Measurements from ENCODE around the gene RAD51B. TPM values are rescaled to one million over a fixed set of nuclear protein-coding genes. Genes with fewer than 3 reads are reported as not detected.

The RAD51B gene
- total and polyA plus RNA-seq, 2 of the 13 experiments (the other 11 are each of a cell fraction or from before 2014, with no cell fraction given), result 7.0 to 9.5 TPM

DNA sequence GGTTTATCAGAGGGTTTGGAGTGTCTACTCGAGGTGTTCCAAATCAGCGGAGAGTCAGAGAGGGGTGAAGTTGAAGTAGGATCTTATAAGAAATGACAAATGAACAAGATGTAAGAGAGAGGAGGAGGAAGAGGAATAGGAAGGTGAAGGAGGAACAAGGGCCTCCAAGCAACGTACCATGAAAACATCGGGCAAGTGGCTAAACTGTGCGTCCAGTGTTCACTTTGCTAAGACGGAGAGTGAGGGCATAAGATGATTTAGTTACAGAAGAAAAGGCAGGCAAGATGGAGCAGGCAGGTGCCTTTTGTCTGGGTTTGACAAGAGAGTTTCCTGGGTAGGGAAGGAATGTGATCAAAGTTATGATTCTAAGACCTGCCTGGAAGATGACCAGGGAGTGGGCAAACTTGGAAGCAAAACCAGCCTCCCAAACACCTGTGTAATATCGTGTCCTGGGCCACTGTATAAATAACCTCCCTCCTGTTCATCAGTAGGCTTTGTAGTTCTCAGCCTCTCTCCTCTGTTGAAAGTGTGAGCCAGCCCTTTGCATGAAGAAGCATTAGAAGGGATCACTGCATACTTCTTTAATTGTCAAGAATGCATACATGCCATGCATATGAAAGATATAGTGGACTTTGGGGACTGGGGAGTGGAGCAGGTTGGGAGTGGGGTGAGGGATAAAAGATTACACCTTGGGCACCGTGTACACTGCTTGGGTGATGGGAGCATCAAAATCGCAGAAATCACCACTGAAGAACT, 861.9 kb downstream of the RAD51B start:
- no peak for ATAC-seq

DNA sequence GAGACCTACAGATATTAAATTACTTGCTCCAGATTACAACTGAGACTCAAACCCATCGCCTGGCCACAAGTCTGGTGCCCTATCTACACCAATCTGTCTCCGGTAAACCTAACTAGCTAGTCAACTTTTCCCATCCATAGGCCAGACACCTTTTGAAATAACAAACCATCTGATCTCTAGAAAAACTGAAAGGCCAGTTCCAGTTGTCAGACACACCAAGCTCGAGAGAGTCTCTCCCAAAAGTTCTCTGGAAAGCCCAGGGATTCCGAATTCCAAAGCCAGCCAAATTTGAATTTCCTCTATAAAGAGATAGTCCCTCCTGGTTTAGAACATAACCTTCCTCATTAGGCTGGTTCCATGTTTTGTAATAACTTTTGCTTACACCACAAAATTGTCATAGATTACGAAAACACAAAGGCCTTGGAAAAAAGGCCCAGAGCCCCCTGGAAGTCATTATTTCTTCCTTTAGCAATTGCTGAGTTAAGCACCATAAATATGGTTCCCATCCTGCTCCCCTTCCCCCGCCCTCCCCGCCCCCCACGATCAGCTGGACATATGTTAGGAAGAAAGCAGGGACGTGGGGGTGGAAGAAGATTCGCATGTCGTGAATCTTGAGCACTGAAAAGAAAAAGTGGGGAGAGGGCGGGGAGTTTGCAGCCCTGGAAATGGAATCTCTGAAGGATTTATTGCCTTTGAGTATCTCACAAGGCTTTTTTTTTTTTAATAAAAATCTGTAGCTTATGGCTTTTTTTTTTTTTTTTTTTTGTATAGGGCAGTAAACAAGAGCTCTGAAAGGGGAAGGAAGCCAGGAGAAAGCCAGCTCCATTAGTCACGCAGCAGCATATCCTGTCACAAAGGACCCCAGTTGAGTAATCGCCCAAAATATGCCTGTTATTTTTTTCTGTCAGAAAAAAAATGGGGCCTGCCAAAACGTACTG, 862.9 kb downstream of the RAD51B start:
- H3K79me2 ChIP-seq (ENCODE audit: insufficient read depth, low read length), result no peaks in the 10 kb centered on the region
- CTCF ChIA-PET (ENCODE audit: low intra/inter-chr PET ratio, low total read pairs), result no interaction called here
- intact Hi-C loops (cut with micrococcal nuclease; ENCODE audit: unreplicated experiment) (no loop called here), in situ Hi-C loops (cut with HindIII; ENCODE audit: extremely low pct_ligation_motif_present, low pct_unique_long_range_greater_than_20kb) (no loop called here)
- peaks cover 71% of the 10 kb centered on the region for H3K4me1 ChIP-seq (ENCODE audit: insufficient read depth, low read length)
- H3K27ac ChIP-seq (ENCODE audit: extremely low read length, insufficient read depth, low read length), result no peak overlapping the region
- WGBS (ENCODE audit: low lambda C conversion rate), result 51% methylated on average over 15 of the region's 15 CpGs
- H3K9me3 ChIP-seq (ENCODE audit: low read length), result peaks cover 4% of the 10 kb centered on the region; the same call in 1 of the 2 replicates
- POLR2A ChIA-PET, result interaction anchor here (0.9 kb wide), 1 partner anchor 36 kb away, joined by 3 read pairs; no protein-coding TSS in a partner anchor
- no peaks in the 10 kb centered on the region for H3K36me3 ChIP-seq (replicated peaks in 1 of 2; ENCODE audit: control insufficient read depth in 1 of 2, insufficient read depth in 2 of 2, low read length in 2 of 2)
- H3K27me3 ChIP-seq (ENCODE audit: control insufficient read depth in 1 of 2, insufficient read depth in 2 of 2, low read length in 2 of 2), result peaks cover 0 to 11% of the 10 kb centered on the region in 2 experiments; a peak in 3 of 5 replicates
- DNase-seq (ENCODE audit: low spot score) (peak; percentile 39), FAIRE-seq (no peak), ATAC-seq (no peak)
- no peak overlapping the region for H3K4me3 ChIP-seq (replicated peaks in 1 of 3; ENCODE audit: insufficient read depth in 1 of 3, low read depth in 2 of 3, low read length in 3 of 3)
- TF ChIP-seq MTA1 (CRISPR knock-in tag; IDR thresholded peaks at IDR 0.05; ENCODE audit: borderline replicate concordance) (no peak), MAFF (IDR thresholded peaks at IDR 0.05; ENCODE audit: low read depth, low read length) (0 out of 2 replicates have a peak, but pooled peaks have one; percentile 7), MAFK (conservative IDR thresholded peaks at IDR 0.05 in 1 of 2, IDR thresholded peaks at IDR 0.05 in 1 of 2; ENCODE audit: low read length in 2 of 2) (peak in 1 of 2 experiments; percentile 22; a peak in 1 of 4 replicates)
- no TSS peak for BruUV-seq (replicated peaks)
- H3K9ac ChIP-seq (ENCODE audit: insufficient read depth, low read depth, low read length), result no peak overlapping the region
- H2AFZ ChIP-seq (ENCODE audit: low read length), result no peak overlapping the region
- no peak overlapping the region for H3K4me2 ChIP-seq (ENCODE audit: low read depth, low read length)
- no peaks in the 10 kb centered on the region for H4K20me1 ChIP-seq (ENCODE audit: insufficient read depth, low read length)

More for the DNA sequence above, 861.9 kb downstream of the RAD51B start:
- DNase-seq (ENCODE audit: low spot score), result no peak
- Histone ChIP-seq H3K79me2 (ENCODE audit: insufficient read depth, low read length) (no peaks in the 10 kb centered on the region), H3K27ac (ENCODE audit: extremely low read length, insufficient read depth, low read length) (no peak overlapping the region), H3K27me3 (ENCODE audit: control insufficient read depth in 1 of 2, insufficient read depth in 2 of 2, low read length in 2 of 2) (peaks cover 0 to 11% of the 10 kb centered on the region in 2 experiments; a peak in 3 of 5 replicates), H3K9ac (ENCODE audit: insufficient read depth, low read depth, low read length) (no peak overlapping the region), H3K9me3 (ENCODE audit: low read length) (no peaks in the 10 kb centered on the region), H3K4me2 (ENCODE audit: low read depth, low read length) (no peak overlapping the region), H2AFZ (ENCODE audit: low read length) (no peak overlapping the region), H3K4me1 (ENCODE audit: insufficient read depth, low read length) (peaks cover 81% of the 10 kb centered on the region), H4K20me1 (ENCODE audit: insufficient read depth, low read length) (no peaks in the 10 kb centered on the region), H3K4me3 (replicated peaks in 1 of 3; ENCODE audit: insufficient read depth in 1 of 3, low read depth in 2 of 3, low read length in 3 of 3) (no peak overlapping the region), H3K36me3 (replicated peaks in 1 of 2; ENCODE audit: control insufficient read depth in 1 of 2, insufficient read depth in 2 of 2, low read length in 2 of 2) (no peaks in the 10 kb centered on the region)
- intact Hi-C loops (cut with micrococcal nuclease; ENCODE audit: unreplicated experiment) (no loop called here), in situ Hi-C loops (cut with HindIII; ENCODE audit: extremely low pct_ligation_motif_present, low pct_unique_long_range_greater_than_20kb) (no loop called here)
- no peak for FAIRE-seq
- ChIA-PET CTCF (ENCODE audit: low intra/inter-chr PET ratio, low total read pairs) (no interaction called here), POLR2A (interaction anchor here (1.7 kb wide), 1 partner anchor 112 kb away, joined by 4 read pairs; the partner anchor contains the start of gene ZFP36L1)
- no peak for TF ChIP-seq IKZF4 (CRISPR knock-in tag; IDR thresholded peaks at IDR 0.05; ENCODE audit: borderline replicate concordance, low read depth, not compliant biosample characterization)
- no peak for TF ChIP-seq ZNF331 (CRISPR knock-in tag; IDR thresholded peaks at IDR 0.05)
- 77% methylated on average over 9 of the region's 9 CpGs for WGBS (ENCODE audit: low lambda C conversion rate)
- no TSS peak for BruUV-seq (replicated peaks)

All from HepG2 (cell line).